Measurements from ENCODE around the gene LDAH.

The LDAH gene

DNA sequence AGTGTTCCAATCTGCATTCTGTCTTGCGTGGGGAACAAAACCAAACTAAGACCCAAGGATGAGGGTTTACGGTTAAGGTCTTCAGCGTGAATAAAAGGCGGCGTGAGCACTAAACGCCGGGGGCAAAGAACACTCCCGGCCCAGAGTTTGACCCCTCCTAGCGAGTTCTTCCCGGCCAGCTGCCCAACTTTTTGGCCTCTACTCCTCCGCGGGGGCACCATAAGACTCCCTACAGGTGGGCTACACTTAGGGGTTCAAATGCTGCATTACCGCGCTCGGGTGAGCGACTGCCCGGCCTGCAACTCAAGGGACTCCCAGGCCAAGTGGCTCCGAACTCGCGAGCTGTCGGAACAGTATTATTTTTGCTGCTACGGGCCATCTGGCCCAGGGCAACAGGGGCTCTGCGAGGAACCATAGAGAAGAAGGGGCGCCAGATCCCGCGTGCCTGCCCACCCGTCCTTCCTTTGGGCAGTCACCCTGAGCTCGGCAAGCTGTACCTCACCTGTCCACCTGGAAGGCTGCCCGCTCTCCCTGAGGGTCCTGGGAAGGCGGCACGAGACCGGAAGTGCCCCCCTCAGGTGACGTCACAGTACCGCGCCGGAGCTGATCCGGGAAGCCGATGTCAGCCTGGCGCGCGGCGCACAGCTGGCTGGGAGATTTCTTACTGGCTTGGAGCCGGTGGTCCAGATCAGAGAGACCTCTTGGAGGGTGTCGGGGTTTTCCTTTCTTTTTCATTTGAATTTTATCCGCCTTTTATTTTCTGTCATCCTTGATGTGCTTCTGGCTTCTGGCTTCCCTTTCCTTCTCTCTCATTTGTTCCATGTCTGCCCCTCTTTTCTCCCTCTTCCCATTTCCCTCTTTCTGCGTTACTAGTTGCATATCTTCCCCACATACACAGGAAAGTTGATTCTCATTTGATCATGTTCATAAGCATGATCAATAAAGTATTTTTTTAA lies at the start of gene LDAH (continued):
- TF ChIP-seq ZNF157 (tag by site-specific recombination; IDR thresholded peaks at IDR 0.05) = no peak
- no peak for TF ChIP-seq YY2 (tag by site-specific recombination; IDR thresholded peaks at IDR 0.05)
- no peak for TF ChIP-seq ZNF37A (tag by site-specific recombination; IDR thresholded peaks at IDR 0.05)
- TF ChIP-seq, protein P1, sequence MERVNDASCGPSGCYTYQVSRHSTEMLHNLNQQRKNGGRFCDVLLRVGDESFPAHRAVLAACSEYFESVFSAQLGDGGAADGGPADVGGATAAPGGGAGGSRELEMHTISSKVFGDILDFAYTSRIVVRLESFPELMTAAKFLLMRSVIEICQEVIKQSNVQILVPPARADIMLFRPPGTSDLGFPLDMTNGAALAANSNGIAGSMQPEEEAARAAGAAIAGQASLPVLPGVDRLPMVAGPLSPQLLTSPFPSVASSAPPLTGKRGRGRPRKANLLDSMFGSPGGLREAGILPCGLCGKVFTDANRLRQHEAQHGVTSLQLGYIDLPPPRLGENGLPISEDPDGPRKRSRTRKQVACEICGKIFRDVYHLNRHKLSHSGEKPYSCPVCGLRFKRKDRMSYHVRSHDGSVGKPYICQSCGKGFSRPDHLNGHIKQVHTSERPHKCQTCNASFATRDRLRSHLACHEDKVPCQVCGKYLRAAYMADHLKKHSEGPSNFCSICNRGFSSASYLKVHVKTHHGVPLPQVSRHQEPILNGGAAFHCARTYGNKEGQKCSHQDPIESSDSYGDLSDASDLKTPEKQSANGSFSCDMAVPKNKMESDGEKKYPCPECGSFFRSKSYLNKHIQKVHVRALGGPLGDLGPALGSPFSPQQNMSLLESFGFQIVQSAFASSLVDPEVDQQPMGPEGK (tag by site-specific recombination; IDR thresholded peaks at IDR 0.05) = peak; percentile 82
- no peak for TF ChIP-seq ZNF658 (tag by site-specific recombination; IDR thresholded peaks at IDR 0.05)
- TF ChIP-seq, protein P2, sequence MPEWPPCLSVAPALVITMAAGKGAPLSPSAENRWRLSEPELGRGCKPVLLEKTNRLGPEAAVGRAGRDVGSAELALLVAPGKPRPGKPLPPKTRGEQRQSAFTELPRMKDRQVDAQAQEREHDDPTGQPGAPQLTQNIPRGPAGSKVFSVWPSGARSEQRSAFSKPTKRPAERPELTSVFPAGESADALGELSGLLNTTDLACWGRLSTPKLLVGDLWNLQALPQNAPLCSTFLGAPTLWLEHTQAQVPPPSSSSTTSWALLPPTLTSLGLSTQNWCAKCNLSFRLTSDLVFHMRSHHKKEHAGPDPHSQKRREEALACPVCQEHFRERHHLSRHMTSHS (tag by site-specific recombination; IDR thresholded peaks at IDR 0.05) = no peak
- no peak for TF ChIP-seq ZNF585B (tag by site-specific recombination; IDR thresholded peaks at IDR 0.05)
- TF ChIP-seq, protein P3, sequence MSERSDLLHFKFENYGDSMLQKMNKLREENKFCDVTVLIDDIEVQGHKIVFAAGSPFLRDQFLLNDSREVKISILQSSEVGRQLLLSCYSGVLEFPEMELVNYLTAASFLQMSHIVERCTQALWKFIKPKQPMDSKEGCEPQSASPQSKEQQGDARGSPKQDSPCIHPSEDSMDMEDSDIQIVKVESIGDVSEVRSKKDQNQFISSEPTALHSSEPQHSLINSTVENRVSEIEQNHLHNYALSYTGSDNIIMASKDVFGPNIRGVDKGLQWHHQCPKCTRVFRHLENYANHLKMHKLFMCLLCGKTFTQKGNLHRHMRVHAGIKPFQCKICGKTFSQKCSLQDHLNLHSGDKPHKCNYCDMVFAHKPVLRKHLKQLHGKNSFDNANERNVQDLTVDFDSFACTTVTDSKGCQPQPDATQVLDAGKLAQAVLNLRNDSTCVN (tag by site-specific recombination; optimal IDR thresholded peaks at IDR 0.05) = peak; percentile 32
- TF ChIP-seq ZNF23 (tag by site-specific recombination; IDR thresholded peaks at IDR 0.05; ENCODE audit: borderline replicate concordance) = no peak
- TF ChIP-seq, protein P4, sequence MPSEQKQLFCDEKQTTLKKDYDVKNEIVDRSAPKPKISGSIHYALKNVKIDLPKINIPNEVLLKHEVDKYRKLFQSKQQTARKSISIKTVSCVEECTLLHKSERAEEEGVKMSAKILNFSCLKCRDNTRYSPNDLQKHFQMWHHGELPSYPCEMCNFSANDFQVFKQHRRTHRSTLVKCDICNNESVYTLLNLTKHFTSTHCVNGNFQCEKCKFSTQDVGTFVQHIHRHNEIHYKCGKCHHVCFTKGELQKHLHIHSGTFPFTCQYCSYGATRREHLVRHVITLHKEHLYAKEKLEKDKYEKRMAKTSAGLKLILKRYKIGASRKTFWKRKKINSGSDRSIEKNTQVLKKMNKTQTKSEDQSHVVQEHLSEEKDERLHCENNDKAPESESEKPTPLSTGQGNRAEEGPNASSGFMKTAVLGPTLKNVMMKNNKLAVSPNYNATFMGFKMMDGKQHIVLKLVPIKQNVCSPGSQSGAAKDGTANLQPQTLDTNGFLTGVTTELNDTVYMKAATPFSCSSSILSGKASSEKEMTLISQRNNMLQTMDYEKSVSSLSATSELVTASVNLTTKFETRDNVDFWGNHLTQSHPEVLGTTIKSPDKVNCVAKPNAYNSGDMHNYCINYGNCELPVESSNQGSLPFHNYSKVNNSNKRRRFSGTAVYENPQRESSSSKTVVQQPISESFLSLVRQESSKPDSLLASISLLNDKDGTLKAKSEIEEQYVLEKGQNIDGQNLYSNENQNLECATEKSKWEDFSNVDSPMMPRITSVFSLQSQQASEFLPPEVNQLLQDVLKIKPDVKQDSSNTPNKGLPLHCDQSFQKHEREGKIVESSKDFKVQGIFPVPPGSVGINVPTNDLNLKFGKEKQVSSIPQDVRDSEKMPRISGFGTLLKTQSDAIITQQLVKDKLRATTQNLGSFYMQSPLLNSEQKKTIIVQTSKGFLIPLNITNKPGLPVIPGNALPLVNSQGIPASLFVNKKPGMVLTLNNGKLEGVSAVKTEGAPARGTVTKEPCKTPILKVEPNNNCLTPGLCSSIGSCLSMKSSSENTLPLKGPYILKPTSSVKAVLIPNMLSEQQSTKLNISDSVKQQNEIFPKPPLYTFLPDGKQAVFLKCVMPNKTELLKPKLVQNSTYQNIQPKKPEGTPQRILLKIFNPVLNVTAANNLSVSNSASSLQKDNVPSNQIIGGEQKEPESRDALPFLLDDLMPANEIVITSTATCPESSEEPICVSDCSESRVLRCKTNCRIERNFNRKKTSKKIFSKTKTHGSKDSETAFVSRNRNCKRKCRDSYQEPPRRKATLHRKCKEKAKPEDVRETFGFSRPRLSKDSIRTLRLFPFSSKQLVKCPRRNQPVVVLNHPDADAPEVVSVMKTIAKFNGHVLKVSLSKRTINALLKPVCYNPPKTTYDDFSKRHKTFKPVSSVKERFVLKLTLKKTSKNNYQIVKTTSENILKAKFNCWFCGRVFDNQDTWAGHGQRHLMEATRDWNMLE (tag by site-specific recombination; conservative IDR thresholded peaks at IDR 0.05; ENCODE audit: low read depth) = peak; percentile 98
- no peak for TF ChIP-seq ZNF768 (tag by site-specific recombination; IDR thresholded peaks at IDR 0.05)
- TF ChIP-seq HOXC10 (CRISPR knock-in tag; IDR thresholded peaks at IDR 0.05) = no peak
- TF ChIP-seq, protein P5, sequence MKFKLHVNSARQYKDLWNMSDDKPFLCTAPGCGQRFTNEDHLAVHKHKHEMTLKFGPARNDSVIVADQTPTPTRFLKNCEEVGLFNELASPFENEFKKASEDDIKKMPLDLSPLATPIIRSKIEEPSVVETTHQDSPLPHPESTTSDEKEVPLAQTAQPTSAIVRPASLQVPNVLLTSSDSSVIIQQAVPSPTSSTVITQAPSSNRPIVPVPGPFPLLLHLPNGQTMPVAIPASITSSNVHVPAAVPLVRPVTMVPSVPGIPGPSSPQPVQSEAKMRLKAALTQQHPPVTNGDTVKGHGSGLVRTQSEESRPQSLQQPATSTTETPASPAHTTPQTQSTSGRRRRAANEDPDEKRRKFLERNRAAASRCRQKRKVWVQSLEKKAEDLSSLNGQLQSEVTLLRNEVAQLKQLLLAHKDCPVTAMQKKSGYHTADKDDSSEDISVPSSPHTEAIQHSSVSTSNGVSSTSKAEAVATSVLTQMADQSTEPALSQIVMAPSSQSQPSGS (tag by site-specific recombination; IDR thresholded peaks at IDR 0.05; ENCODE audit: low read depth) = peak; percentile 96
- TF ChIP-seq ZNF555 (tag by site-specific recombination; conservative IDR thresholded peaks at IDR 0.05) = no peak
- TF ChIP-seq, protein P6, sequence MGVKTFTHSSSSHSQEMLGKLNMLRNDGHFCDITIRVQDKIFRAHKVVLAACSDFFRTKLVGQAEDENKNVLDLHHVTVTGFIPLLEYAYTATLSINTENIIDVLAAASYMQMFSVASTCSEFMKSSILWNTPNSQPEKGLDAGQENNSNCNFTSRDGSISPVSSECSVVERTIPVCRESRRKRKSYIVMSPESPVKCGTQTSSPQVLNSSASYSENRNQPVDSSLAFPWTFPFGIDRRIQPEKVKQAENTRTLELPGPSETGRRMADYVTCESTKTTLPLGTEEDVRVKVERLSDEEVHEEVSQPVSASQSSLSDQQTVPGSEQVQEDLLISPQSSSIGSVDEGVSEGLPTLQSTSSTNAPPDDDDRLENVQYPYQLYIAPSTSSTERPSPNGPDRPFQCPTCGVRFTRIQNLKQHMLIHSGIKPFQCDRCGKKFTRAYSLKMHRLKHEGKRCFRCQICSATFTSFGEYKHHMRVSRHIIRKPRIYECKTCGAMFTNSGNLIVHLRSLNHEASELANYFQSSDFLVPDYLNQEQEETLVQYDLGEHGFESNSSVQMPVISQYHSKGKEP (tag by site-specific recombination; IDR thresholded peaks at IDR 0.05) = no peak
- peak; percentile 83 for TF ChIP-seq ZEB2 (tag by site-specific recombination; IDR thresholded peaks at IDR 0.05)
- no peak for TF ChIP-seq ZNF791 (tag by site-specific recombination; IDR thresholded peaks at IDR 0.05)
- TF ChIP-seq, protein P7, sequence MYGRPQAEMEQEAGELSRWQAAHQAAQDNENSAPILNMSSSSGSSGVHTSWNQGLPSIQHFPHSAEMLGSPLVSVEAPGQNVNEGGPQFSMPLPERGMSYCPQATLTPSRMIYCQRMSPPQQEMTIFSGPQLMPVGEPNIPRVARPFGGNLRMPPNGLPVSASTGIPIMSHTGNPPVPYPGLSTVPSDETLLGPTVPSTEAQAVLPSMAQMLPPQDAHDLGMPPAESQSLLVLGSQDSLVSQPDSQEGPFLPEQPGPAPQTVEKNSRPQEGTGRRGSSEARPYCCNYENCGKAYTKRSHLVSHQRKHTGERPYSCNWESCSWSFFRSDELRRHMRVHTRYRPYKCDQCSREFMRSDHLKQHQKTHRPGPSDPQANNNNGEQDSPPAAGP (tag by site-specific recombination; IDR thresholded peaks at IDR 0.05) = peak; percentile 58; the same call in 1 of the 2 replicates
- TF ChIP-seq ZNF112 (tag by site-specific recombination; IDR thresholded peaks at IDR 0.05) = no peak
- no peak for TF ChIP-seq ZFP3 (tag by site-specific recombination; IDR thresholded peaks at IDR 0.05; ENCODE audit: low read depth)
- TF ChIP-seq, protein P8, sequence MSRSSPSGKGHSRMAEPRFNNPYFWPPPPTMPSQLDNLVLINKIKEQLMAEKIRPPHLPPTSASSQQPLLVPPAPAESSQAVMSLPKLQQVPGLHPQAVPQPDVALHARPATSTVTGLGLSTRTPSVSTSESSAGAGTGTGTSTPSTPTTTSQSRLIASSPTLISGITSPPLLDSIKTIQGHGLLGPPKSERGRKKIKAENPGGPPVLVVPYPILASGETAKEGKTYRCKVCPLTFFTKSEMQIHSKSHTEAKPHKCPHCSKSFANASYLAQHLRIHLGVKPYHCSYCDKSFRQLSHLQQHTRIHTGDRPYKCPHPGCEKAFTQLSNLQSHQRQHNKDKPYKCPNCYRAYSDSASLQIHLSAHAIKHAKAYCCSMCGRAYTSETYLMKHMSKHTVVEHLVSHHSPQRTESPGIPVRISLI (tag by site-specific recombination; IDR thresholded peaks at IDR 0.05) = no peak
- TF ChIP-seq ZNF354C (tag by site-specific recombination; IDR thresholded peaks at IDR 0.05; ENCODE audit: borderline replicate concordance, low read depth) = no peak
